H1 (cell line): ENCODE results near the gene MAP7. TPM values are rescaled to one million over a fixed set of nuclear protein-coding genes. Genes with fewer than 3 reads are reported as not detected.

Experiments used
- CTBP2 ChIP-seq: IDR thresholded peaks from 2 replicates; pipeline ENCODE4 v1.7.0; 2011; ENCODE audit warnings: borderline replicate concordance, mild to moderate bottlenecking, moderate library complexity, mixed read lengths, low read length; ENCODE audit not compliant: insufficient read depth, insufficient read length
- E2F6 ChIP-seq: IDR thresholded peaks from 2 replicates; pipeline ENCODE4 v1.6.1; 2012; ENCODE audit warnings: inconsistent platforms
- PHF8 ChIP-seq: fragments of 200-600 bp; sonication (generic); conservative IDR thresholded peaks from 2 replicates; pipeline ENCODE4 v1.7.1; 2012; ENCODE audit warnings: low read depth, mild to moderate bottlenecking, inconsistent platforms, low read length, moderate library complexity
- RBBP5 ChIP-seq: IDR thresholded peaks from 2 replicates; pipeline ENCODE4 v1.7.1; 2012; ENCODE audit warnings: low read depth, mild to moderate bottlenecking, inconsistent platforms, low read length, moderate library complexity, borderline replicate concordance
- RNF2 ChIP-seq: fragments of 200-900, 300-1000 bp; sonication (generic); IDR thresholded peaks from 2 replicates; pipeline ENCODE4 v1.7.1; 2016; ENCODE audit warnings: borderline replicate concordance, low read depth, mild to moderate bottlenecking, antibody characterized with exemption, low read length; ENCODE audit not compliant: poor library complexity, severe bottlenecking; ENCODE audit errors: missing control alignments
- SIN3A ChIP-seq, 2 experiments: IDR thresholded peaks in 1 of 2; conservative IDR thresholded peaks in 1 of 2; 2 replicates each; pipeline ENCODE4 v1.6.1; 2011 to 2012; ENCODE audit warnings: low read length in 2 of 2, improper control_type of control experiment in 1 of 2, low read depth in 1 of 2, mild to moderate bottlenecking in 1 of 2
- polyA plus RNA-seq, 7 experiments: library from polyadenylated mRNA; depleted of rRNA in 3 of 7; stranded (reverse) in 5 of 7; unstranded in 2 of 7; fragments of >200 nt in 5 of 7; fragments of 200-250 nt in 2 of 7; gene quantifications; 1 replicate in 5 of 7; 2 replicates in 1 of 7; 4 replicates in 1 of 7; pipeline versions ENCODE4 v1.2.1 to v1.2.3, GENCODE V29; 2011 to 2013; ENCODE audit warnings: missing spikeins in 2 of 7, mixed read lengths in 2 of 7
- total RNA-seq: library from RNA; stranded (reverse); fragmentation: NEBNext Ultra II Directional; extraction: Animal tissue kit (Norgen Biotek cat#: 25700); gene quantifications from 2 replicates; pipeline ENCODE4 v1.2.1, GENCODE V29; 2021

MAP7 gene
- total and polyA plus RNA-seq, 2 of the 8 experiments (the other 6 are each of a cell fraction or from before 2014, with no cell fraction given) = 13.5 to 66.9 TPM

- TF ChIP-seq E2F6 = no peak
- TF ChIP-seq PHF8 = no peak
- no peak for TF ChIP-seq RBBP5
- TF ChIP-seq SIN3A (conservative IDR thresholded peaks at IDR 0.05 in 1 of 2, IDR thresholded peaks at IDR 0.05 in 1 of 2; ENCODE audit: low read depth in 1 of 2, low read length in 2 of 2) = no peak
- TF ChIP-seq CTBP2 = no peak
- TF ChIP-seq RNF2 = no peak
Measured at GRCh38 chr6:136517582-136517981, 32.6 kb downstream of the MAP7 start (continued).
